ENCODE results near the gene EMP3. TPM values are rescaled to one million over a fixed set of nuclear protein-coding genes. Genes with fewer than 3 reads are reported as not detected.
A peak's percentile ranks its signal among the peaks of the same experiment; 100 is the strongest.
"Not testable (repeated sequence)": the region's sequence is repeated elsewhere in the genome, so short reads cannot be mapped to it uniquely, and the experiment has no call there.

EMP3 gene
- polyA plus RNA-seq, 1 donor = 143 TPM

DNA sequence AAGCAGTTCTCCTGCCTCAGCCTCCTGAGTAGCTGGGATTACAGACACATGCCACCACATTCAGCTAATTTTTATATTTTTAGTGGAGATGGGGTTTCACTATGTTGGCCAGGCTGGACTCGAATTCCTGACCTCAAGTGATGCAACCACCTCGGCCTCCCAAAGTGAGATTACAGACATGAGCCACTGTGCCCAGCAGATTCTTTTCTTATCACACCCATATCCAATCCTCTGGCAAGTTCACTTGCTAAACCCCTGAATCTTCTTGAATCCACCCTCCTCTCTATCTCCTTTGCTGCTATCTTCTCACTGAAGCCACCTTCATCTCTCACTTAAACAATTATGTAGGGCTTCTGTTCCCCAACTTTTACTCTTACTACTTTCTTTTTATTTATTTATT is 20.8 kb downstream of the EMP3 start:
- DNase-seq (ENCODE audit: low read depth) = no peak

DNA sequence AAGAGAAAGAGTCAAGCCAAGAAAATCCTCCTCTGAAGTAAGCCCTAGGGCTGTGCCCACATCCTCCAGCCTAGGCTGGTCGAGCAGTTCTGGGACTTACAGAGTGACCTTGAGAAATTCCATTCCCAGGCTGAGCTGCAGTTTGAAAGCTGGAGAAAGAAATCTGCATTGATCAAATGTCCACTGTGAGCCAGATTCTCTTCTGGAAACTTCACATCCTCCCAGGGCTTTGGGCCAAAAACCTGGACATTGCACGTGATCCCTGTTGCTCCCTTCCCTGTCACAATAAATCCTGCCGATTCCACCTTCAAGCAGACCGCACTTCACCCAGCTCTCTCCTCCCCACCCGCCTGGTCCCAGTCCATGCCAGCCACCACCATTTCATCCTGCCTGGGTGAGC is 22.7 kb downstream of the EMP3 start:
- no peak for DNase-seq (ENCODE audit: low read depth)

DNA sequence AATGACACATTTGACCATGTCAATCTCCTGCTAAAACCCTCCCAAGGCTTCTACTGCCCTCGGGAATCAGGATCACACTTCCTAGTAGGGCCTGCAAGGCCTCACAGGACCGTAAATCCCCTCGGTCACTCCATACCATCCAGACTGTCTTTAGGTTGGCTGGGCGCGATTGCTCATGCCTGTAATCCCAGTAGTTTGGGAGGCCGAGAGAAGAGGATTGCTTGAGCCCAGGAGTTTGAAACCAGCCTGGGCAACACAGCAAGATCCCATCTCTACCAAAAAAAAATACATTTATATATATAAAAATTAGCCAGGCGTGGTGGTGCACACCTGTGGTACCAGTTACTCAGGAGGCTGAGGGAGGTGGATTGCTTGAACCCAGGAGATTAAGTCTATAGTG is 23.4 kb downstream of the EMP3 start:
- DNase-seq (ENCODE audit: low read depth) = no peak

- no peak for DNase-seq (ENCODE audit: low read depth)
These were observed 25.5 kb downstream of the EMP3 start for GRCh38 chr19:48350856-48351255.

DNA sequence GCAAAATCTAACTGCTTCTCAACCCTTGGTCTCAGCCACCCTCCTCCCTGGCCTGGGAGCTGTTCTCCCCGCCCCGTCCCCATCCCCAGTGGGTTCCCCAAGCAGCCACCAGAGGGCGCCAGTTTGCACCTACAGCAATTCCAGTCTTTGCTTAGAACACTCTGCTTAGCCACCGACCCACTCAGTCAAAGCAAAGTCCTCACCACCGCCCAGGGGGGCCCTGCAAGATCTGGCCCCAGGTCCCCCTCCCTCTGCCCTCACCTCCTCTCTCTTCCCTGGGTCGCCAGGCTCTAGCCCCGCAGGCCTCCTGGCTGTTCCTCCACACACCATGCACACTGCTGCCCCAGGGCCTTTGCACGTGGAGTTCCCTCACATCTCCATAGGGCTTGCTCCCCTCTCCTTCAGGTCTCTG is 26.0 kb downstream of the EMP3 start:
- no peak for DNase-seq (ENCODE audit: low read depth)

- DNase-seq (ENCODE audit: low read depth) = no peak
These were observed 28.3 kb downstream of the EMP3 start for GRCh38 chr19:48353677-48354076.

DNA sequence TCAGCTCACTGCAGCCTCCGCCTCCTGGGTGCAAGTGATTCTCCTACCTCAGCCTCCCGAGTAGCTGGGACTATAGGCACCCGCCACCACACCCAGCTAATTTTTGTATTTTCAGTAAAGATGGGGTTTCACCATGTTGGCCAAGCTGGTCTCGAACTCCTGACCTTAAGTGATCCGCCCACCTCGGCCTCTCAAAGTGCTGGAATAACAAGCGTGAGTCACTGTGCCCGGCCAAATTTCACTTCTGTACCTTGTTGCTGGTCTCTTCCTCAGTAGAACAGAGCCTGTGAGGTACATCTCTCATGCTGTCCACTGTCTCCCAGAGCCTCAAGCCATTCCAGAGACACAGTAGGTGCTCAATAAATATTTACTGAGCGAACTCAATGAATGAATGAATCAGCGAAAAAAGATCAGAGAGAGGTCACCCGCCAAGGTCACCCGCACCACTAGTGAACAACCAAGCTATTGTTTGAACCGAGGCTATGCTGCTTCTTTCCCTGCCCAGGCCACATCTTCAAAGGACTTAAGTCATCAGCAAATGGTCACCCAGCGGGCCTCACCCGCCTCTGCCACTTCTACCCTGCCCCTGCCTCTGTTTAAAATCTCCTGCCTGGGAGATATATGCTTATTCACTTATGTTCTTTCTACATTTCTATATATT is 29.1 kb downstream of the EMP3 start:
- DNase-seq (ENCODE audit: low read depth) = no peak

- no peak for DNase-seq (ENCODE audit: low read depth)
These were observed 30.1 kb downstream of the EMP3 start for GRCh38 chr19:48355365-48355954.

GRCh38 chr19:48359123-48359522 is 33.8 kb downstream of the EMP3 start:
- no peak for DNase-seq (ENCODE audit: low read depth)

- no peak for DNase-seq (ENCODE audit: low read depth)
These were observed 36.6 kb downstream of the EMP3 start for GRCh38 chr19:48361912-48362311.

GRCh38 chr19:48362716-48363499 is 37.6 kb downstream of the EMP3 start:
- DNase-seq (ENCODE audit: low read depth) = peak; percentile 86

GRCh38 chr19:48363500-48363809 is 38.1 kb downstream of the EMP3 start:
- DNase-seq (ENCODE audit: low read depth) = no peak

DNA sequence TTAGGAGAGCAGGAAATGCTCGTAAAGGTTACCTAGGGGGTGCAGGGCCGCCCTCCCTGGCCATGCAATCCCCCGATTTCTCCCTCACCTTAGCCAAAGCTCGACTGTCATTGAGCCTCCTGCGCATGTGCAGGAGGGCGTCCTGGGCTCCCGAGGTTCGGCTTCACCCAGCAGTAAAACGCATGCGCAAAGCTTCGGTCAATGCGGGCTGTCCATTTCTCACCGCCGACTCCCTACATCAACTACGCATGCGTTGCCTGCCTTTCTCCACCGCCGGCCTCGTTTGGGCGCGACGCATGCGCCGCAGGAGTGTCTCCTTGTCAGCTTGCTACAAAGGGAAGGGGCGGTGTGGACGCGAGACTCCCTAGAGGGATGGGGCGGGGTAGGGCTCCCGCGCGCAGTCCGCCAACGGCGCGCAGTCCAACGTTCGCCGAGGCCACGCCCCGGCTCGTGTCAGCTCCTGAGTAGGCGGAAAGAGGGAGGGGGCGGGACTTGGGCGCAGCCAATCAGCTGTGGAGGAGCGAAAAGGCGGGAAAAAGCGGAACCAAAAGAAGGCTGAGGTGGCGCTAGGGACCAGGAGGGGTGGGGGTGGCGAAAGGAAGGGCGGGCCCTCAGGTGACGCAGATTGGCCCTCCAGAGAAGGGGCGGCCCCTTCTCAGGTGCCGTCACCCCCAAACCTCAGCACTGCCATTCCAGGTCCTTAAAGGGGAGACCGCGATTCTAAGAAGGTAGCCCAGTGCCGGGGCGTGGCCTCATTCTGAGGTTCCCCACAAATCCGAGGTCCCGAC is 38.7 kb downstream of the EMP3 start, which contains the start of the genes SYNGR4 and TMEM143:
Gene SYNGR4 (plus strand): TSS at position 558 of the 788 bp plus-strand sequence. CDS start 1,476 bp downstream, outside the sequence.
Gene TMEM143 (minus strand): TSS at position 131 of the 788 bp plus-strand sequence. CDS start 20 bp downstream, at position 111.
- peak; percentile 100 for DNase-seq (ENCODE audit: low read depth)

GRCh38 chr19:48364598-48365348 is 39.4 kb downstream of the EMP3 start:
- DNase-seq (ENCODE audit: low read depth) = no peak

DNA sequence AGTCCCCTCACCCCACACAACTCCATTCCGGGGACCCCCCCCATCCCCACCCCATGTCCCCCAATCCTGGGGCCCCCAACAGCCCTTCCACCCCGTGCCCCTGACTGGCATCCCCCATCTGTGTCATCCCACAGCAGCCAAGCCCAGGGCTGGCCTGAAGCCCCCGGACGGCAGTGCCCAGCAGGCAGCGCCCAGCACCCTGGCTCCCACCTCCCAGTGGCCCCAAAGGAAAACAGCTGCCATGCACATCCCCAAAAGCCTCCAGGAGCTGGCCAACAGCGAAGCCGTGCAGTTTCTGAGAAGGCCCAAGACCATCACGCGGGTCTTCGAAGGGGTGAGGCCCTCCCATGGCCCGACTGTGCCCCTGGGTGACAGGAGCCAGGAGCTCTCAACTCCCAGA is 40.2 kb downstream of the EMP3 start:
- no peak for DNase-seq (ENCODE audit: low read depth)

GRCh38 chr19:48367855-48368254 is 42.5 kb downstream of the EMP3 start:
- DNase-seq (ENCODE audit: low read depth) = no peak

DNA sequence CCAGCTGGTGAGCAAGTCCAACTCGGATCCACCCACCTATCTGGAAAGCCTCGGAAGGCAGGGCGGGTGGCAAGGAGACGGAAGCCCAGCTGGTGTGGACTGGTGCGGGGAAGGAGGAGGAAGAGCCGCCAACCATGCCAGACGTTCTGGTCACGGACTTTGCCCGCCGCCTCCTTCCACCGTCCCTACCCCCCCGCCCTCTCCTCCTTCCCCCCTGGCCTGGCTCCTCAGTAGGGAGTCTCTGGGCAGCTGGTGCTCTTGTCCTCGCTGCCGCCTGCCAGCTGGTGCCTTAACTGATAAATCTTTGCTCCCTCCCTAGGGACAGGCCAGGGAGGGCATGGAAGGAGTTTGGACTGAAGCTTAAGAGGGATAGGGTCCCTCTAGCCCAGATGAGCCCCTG is 43.6 kb downstream of the EMP3 start:
- no peak for DNase-seq (ENCODE audit: low read depth)

GRCh38 chr19:48370955-48371354 is 45.6 kb downstream of the EMP3 start:
- DNase-seq (ENCODE audit: low read depth) = no peak

DNA sequence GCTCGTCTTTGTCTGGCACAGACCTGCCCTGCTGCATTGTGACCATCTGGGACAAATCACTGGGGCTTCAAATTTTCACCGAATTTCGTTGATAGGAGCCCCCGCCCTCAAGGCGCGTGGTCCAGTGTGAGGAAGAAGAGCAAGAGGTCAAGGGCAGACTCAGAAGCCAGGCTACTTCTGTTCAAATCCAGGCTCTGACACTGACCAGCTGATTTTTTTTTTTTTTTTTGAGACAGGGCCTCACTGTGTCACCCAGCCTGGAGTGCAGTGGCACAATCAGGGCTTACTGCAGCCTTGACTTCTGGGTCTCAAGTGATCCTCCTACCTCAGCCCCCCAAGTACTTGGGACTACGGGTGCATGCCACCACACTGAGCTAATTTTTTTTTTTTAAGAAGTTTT is 46.0 kb downstream of the EMP3 start:
- no peak for DNase-seq (ENCODE audit: low read depth)

- not testable (repeated sequence) for DNase-seq (ENCODE audit: low read depth)
These were observed 46.4 kb downstream of the EMP3 start for GRCh38 chr19:48371771-48372170.

DNA sequence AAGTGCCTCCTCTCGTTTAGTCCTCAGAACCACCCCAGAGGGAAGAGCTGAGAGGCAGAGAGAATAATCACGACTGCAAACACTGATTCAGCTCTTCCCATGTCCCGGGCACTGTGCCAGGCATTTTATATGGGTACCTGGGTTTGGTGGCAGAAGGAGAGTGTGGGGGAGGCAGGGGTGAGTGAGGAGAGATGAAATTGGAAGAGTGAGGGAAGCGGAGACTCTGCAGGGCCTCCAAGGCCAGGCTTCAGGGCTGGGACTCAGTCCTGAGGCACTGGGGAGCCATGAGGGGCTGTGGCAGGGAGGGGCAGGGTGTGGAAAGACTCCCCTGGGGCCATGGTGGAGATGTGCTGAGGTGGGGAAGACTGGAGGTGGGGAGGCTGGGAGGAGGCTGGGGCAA is 47.6 kb downstream of the EMP3 start:
- no peak for DNase-seq (ENCODE audit: low read depth)
